ENCODE data around the gene RAD23A.
"Not testable (repeated sequence)": the region's sequence is repeated elsewhere in the genome, so short reads cannot be mapped to it uniquely, and the experiment has no call there.

The RAD23A gene

GRCh38 chr19:12945479-12946091 is at the start of gene RAD23A:
Gene RAD23A, plus strand, starts transcription at chr19:12945862. Its CDS starts 87 bp downstream, at chr19:12945949.
- DNase-seq: peak; percentile 99

DNA sequence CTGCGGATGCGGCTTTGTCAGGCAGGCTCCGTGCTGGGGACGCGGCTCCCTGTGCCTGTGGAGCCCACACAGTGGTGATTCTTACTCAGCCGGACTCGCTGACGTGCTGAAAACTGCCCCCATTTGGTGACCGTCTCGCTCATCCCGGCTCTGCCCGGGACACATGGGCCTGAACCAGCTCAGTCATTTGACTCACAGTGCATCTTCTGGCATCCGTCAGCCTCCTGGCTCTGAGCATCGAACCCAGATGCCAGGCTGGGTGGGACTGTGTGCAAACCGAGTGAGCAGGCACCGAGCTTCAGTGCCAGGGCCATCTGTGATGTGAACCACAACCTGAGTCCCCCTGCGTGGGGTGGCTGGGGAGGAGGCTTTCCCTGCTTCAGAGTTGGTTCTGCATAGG is 49.2 kb upstream of the RAD23A start:
- DNase-seq: no peak

GRCh38 chr19:12899891-12900518 is 45.7 kb upstream of the RAD23A start:
- no peak for DNase-seq

DNA sequence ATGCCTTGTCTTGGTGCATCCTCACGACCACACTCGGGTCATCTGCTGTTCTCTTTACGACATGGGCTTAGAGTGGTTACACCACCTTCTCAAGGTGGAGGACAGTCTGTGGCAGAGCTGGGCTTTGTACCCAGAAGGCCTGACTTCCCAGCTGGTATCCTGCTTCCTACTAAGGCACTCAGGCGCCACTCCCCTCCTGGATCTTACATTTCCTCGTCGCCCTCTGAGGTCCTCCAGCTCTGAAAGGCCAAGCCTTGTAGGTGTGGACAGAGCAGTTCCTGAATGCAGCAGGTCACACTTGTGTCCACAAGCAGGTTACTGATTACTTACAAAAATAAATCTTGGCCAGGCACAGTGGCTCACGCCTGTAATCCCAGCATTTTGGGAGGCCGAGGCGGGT is 38.5 kb upstream of the RAD23A start:
- DNase-seq: no peak

GRCh38 chr19:12912571-12912970 is 33.1 kb upstream of the RAD23A start:
- DNase-seq: no peak

DNA sequence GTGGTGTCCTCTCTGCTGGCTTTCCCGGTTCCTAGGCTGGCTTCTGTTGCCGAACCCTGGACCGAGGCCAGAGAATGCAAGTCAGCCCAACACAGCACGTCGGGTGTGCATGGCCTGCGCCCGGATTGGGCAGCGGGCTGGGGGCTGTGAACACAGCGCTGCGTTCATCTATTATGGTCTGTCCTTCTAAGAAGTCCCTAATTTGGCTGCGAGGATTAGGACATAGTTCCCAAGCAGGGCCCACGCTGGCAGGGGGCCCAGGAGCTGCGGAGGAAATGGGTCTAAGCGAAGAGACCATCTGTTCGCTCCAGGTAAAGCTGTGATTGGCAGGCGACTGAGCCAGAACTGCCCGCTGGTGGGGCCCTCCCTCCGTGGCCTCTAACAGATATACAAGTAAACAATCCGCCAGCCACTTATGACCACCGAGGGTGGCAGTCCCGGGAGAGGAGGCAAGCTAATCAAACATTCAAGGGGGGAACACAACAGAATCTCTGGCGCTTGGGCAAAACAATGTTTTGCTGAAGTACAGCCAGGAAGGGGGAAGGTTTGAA is 32.6 kb upstream of the RAD23A start:
- no peak for DNase-seq

- peak; percentile 67 for DNase-seq
Measured at GRCh38 chr19:12913851-12914690, 31.6 kb upstream of the RAD23A start.

GRCh38 chr19:12915860-12916259 is 29.8 kb upstream of the RAD23A start:
- not testable (repeated sequence) for DNase-seq

DNA sequence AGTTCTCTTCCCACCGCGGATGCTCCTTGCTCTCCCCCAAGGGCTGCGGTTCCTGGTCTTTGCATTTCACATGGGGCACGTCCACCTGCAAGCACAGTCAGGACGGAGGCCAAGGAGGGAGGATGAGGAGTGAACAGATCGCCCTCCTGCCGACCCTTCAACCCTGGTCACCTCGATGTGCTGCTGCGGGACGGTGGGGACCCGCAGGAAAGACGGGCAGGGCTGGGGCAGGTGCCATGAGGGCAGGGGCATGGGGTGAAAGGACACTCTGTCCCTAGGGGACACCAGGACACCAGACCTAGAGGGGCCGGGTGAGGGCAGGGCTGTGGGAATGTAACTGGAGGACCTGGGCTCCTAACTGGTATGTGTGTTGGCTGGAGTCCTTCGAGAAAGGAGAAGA is 27.4 kb upstream of the RAD23A start:
- no peak for DNase-seq

- no peak for DNase-seq
Measured at GRCh38 chr19:12921047-12921446, 24.6 kb upstream of the RAD23A start.

GRCh38 chr19:12922959-12923358 is 22.7 kb upstream of the RAD23A start:
- DNase-seq: no peak

DNA sequence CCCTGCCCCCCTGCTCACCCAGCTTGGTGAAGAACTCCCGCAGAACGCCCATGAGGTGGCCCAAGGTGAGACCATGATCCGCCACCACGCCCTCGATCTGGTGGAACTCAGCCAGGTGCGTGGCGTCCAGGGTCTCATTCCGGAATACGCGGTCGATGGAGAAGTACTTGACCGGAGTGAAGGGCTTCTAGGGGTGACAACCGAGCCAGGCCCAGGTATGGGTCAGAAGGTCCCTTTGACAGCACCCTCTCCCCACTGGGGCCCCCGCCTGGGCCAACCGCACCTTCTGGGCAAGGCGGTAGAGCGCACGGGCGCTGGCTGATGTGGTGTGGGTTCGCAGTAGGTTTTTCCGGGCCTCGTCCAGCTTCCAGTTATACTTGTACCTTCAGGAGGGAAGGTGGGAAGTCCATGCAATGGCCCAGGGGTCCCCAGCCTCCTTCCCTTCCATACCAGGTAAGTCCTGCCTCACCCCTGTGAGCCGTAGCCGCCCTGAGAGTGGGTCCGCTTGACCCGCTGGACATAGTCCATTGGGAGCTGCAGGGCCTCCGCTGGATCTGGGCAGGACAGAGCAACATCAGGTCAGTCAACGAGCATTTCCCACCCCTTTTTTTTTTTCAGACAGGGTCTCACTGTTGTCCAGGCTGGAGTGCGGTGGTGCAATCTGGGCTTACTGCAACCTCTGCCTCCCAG is 20.9 kb upstream of the RAD23A start:
- no peak for DNase-seq

DNA sequence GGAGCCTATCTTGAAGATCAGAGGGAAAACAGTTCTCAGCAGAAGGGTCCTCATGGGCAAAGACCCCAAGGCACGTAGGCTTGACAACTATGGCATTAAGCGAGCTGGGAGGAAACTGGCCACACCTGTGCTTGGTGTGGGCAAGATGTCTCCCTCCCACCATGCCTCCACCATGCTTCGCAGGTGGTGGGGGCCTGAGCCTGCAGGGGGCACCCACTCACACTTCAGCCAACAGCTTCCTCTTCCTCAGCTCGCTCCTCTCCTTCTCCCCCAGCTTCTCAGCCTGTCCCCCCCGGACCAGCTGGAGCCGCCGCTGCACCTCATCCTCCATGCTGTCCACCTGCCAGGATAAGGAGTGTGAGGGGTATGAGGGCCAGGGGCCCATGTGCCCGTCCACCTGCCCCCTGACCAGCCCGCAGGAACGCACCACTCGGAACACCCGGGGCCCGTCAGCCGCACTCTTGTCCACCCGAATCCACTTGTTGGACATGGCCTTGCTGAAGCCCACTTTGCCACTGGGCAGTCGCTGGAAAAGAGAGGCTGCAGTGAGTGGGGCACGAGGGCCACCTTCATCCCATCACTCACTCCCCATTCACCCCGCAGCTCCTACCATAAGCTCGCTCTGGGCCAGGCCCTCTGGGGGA is 15.5 kb upstream of the RAD23A start:
- DNase-seq: no peak

GRCh38 chr19:12932392-12933286 is 13.0 kb upstream of the RAD23A start:
- DNase-seq: no peak

- DNase-seq: peak; percentile 94
Measured at GRCh38 chr19:12933287-12934072, 12.2 kb upstream of the RAD23A start, which contains the start of gene FARSA. Gene FARSA, minus strand, starts transcription at chr19:12933711. Its CDS starts 15 bp downstream, at chr19:12933696.

GRCh38 chr19:12935071-12935470 is 10.6 kb upstream of the RAD23A start:
- no peak for DNase-seq

DNA sequence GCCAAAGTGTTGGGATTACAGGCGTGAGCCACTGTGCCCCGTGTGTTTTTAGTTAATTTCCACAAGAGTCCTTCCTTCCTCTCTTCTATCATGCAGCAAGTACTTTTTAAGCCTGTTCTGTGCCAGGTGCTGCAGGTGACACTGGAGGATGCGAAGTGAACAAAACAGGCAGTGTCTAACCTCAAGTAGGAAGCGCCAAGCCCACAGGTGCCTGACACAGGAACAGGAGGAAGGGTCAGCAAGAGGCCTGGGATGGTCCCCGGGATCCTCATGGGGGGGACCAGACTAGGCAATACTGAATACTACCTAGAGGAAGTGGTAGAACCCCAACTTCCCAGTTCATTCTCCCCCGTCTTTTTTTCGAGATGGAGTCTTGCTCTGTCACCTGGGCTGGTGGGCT is 9.1 kb upstream of the RAD23A start:
- peak; percentile 66 for DNase-seq

- peak; percentile 68 for DNase-seq
Measured at GRCh38 chr19:12937093-12937926, 8.4 kb upstream of the RAD23A start.
